HepG2 (cell line): Measurements from ENCODE around the gene FBXO11. TPM values are rescaled to one million over a fixed set of nuclear protein-coding genes. Genes with fewer than 3 reads are reported as not detected.
A peak's percentile ranks its signal among the peaks of the same experiment; 100 is the strongest.

Experiments
- CHD4 ChIP-seq: fragments of 200-600 bp; sonication (generic); IDR thresholded peaks from 2 replicates; pipeline ENCODE4 v1.7.0; 2017; ENCODE audit warnings: mild to moderate bottlenecking, low read length, borderline replicate concordance
- DZIP1 ChIP-seq: sonication (generic); formaldehyde crosslinking; IDR thresholded peaks from 2 replicates; pipeline ENCODE4 v1.5.0; 2020; ENCODE audit warnings: mild to moderate bottlenecking, missing genetic modification reagents
- ISX ChIP-seq: sonication (generic); formaldehyde crosslinking; conservative IDR thresholded peaks from 2 replicates; pipeline ENCODE4 v1.5.0; 2020; ENCODE audit warnings: missing genetic modification reagents
- RCOR2 ChIP-seq: IDR thresholded peaks from 2 replicates; pipeline ENCODE4 v1.6.1; 2016; ENCODE audit warnings: missing biosample characterization, missing genetic modification reagents
- SRY ChIP-seq: sonication (generic); formaldehyde crosslinking; IDR thresholded peaks from 2 replicates; pipeline ENCODE4 v1.8.0; 2022; ENCODE audit warnings: mild to moderate bottlenecking, missing genetic modification reagents
- TERF1 ChIP-seq: sonication (generic); formaldehyde crosslinking; IDR thresholded peaks from 2 replicates; pipeline ENCODE4 v1.8.0; 2022; ENCODE audit warnings: mild to moderate bottlenecking, missing genetic modification reagents, moderate library complexity
- TRIM24 ChIP-seq: sonication (generic); formaldehyde crosslinking; IDR thresholded peaks from 2 replicates; pipeline ENCODE4 v1.8.0; 2022; ENCODE audit warnings: mild to moderate bottlenecking, missing genetic modification reagents
- polyA plus RNA-seq, 8 experiments: library from polyadenylated mRNA; depleted of rRNA in 3 of 8; stranded (reverse) in 7 of 8; unstranded in 1 of 8; fragments of >200 nt; fragmentation: Illumina TruSeq in 4 of 8; extraction: Trizol in 4 of 8; gene quantifications; 2 replicates each; pipeline versions ENCODE4 v1.2.1 to v1.2.3, GENCODE V29; 2011 to 2016; ENCODE audit warnings: low read depth in 4 of 8, missing spikeins in 1 of 8, mixed read lengths in 1 of 8; ENCODE audit not compliant: insufficient read depth in 1 of 8
- total RNA-seq, 5 experiments: library from RNA; depleted of rRNA; stranded (reverse); fragments of >200 nt; fragmentation: Illumina TruSeq; extraction: Trizol; gene quantifications; 2 replicates each; pipeline ENCODE4 v1.2.3, GENCODE V29; 2016; ENCODE audit warnings: low read depth in 1 of 5
- TF ChIP-seq, protein P1 (sequence below): sonication (generic); formaldehyde crosslinking; IDR thresholded peaks from 2 replicates; pipeline ENCODE4 v1.8.1; 2022; ENCODE audit warnings: mild to moderate bottlenecking, missing genetic modification reagents
- TF ChIP-seq, protein P2 (sequence below): sonication (generic); formaldehyde crosslinking; IDR thresholded peaks from 2 replicates; pipeline ENCODE4 v1.4.0; 2020; ENCODE audit warnings: mild to moderate bottlenecking, missing genetic modification reagents, borderline replicate concordance
- TF ChIP-seq, protein P3 (sequence below): sonication (generic); formaldehyde crosslinking; IDR thresholded peaks from 2 replicates; pipeline ENCODE4 v1.9.0; 2021; ENCODE audit warnings: missing genetic modification reagents, borderline replicate concordance
- TF ChIP-seq, protein P4 (sequence below): fragments of 450-650 bp; IDR thresholded peaks from 2 replicates; pipeline ENCODE4 v1.6.1; 2017

Gene FBXO11
- total and polyA plus RNA-seq, 2 of the 13 experiments (the other 11 are each of a cell fraction or from before 2014, with no cell fraction given), result 27.9 to 47.6 TPM

DNA sequence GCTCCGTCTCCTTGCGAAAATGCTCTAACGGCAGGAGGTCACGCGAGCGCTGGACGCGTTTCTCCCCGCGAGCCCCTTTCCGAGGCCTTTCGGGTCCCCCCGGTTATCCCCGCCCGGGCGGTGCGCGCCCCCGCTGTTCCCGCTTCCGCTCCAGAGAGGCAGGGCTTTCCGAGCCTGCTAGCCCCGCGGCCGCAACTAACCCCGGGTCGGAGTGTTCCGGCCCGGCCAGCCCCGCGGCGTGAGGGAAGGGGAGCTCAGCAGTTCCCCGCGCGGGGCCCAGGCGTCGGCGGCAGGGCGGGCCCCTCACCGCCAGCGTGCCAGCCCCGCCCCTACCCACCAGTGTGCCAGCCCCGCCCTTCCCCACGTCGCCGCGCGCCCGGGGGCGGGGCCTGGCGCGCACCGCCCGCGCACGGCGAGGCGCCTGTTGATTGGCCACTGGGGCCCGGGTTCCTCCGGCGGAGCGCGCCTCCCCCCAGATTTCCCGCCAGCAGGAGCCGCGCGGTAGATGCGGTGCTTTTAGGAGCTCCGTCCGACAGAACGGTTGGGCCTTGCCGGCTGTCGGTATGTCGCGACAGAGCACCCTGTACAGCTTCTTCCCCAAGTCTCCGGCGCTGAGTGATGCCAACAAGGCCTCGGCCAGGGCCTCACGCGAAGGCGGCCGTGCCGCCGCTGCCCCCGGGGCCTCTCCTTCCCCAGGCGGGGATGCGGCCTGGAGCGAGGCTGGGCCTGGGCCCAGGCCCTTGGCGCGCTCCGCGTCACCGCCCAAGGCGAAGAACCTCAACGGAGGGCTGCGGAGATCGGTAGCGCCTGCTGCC is 123.4 kb downstream of the FBXO11 start, which contains the start of gene MSH6 (continued):
- TF ChIP-seq, protein P1, sequence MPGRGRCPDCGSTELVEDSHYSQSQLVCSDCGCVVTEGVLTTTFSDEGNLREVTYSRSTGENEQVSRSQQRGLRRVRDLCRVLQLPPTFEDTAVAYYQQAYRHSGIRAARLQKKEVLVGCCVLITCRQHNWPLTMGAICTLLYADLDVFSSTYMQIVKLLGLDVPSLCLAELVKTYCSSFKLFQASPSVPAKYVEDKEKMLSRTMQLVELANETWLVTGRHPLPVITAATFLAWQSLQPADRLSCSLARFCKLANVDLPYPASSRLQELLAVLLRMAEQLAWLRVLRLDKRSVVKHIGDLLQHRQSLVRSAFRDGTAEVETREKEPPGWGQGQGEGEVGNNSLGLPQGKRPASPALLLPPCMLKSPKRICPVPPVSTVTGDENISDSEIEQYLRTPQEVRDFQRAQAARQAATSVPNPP, result peak; percentile 97
- TF ChIP-seq, protein P2, sequence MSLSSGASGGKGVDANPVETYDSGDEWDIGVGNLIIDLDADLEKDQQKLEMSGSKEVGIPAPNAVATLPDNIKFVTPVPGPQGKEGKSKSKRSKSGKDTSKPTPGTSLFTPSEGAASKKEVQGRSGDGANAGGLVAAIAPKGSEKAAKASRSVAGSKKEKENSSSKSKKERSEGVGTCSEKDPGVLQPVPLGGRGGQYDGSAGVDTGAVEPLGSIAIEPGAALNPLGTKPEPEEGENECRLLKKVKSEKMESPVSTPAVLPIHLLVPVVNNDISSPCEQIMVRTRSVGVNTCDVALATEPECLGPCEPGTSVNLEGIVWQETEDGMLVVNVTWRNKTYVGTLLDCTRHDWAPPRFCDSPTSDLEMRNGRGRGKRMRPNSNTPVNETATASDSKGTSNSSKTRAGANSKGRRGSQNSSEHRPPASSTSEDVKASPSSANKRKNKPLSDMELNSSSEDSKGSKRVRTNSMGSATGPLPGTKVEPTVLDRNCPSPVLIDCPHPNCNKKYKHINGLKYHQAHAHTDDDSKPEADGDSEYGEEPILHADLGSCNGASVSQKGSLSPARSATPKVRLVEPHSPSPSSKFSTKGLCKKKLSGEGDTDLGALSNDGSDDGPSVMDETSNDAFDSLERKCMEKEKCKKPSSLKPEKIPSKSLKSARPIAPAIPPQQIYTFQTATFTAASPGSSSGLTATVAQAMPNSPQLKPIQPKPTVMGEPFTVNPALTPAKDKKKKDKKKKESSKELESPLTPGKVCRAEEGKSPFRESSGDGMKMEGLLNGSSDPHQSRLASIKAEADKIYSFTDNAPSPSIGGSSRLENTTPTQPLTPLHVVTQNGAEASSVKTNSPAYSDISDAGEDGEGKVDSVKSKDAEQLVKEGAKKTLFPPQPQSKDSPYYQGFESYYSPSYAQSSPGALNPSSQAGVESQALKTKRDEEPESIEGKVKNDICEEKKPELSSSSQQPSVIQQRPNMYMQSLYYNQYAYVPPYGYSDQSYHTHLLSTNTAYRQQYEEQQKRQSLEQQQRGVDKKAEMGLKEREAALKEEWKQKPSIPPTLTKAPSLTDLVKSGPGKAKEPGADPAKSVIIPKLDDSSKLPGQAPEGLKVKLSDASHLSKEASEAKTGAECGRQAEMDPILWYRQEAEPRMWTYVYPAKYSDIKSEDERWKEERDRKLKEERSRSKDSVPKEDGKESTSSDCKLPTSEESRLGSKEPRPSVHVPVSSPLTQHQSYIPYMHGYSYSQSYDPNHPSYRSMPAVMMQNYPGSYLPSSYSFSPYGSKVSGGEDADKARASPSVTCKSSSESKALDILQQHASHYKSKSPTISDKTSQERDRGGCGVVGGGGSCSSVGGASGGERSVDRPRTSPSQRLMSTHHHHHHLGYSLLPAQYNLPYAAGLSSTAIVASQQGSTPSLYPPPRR (CRISPR knock-in tag), result no peak; the same call in 1 of the 2 replicates
- TF ChIP-seq ISX (CRISPR knock-in tag), result peak; percentile 97
- TF ChIP-seq CHD4, result no peak
- TF ChIP-seq TERF1 (CRISPR knock-in tag), result no peak
- TF ChIP-seq, protein P3, sequence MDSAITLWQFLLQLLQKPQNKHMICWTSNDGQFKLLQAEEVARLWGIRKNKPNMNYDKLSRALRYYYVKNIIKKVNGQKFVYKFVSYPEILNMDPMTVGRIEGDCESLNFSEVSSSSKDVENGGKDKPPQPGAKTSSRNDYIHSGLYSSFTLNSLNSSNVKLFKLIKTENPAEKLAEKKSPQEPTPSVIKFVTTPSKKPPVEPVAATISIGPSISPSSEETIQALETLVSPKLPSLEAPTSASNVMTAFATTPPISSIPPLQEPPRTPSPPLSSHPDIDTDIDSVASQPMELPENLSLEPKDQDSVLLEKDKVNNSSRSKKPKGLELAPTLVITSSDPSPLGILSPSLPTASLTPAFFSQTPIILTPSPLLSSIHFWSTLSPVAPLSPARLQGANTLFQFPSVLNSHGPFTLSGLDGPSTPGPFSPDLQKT (CRISPR knock-in tag), result no peak; the same call in 1 of the 2 replicates
- peak; percentile 95; the same call in 1 of the 2 replicates for TF ChIP-seq SRY
- TF ChIP-seq DZIP1 (CRISPR knock-in tag), result peak; percentile 64; the same call in 1 of the 2 replicates
- no peak for TF ChIP-seq TRIM24 (CRISPR knock-in tag)
- TF ChIP-seq, protein P4, sequence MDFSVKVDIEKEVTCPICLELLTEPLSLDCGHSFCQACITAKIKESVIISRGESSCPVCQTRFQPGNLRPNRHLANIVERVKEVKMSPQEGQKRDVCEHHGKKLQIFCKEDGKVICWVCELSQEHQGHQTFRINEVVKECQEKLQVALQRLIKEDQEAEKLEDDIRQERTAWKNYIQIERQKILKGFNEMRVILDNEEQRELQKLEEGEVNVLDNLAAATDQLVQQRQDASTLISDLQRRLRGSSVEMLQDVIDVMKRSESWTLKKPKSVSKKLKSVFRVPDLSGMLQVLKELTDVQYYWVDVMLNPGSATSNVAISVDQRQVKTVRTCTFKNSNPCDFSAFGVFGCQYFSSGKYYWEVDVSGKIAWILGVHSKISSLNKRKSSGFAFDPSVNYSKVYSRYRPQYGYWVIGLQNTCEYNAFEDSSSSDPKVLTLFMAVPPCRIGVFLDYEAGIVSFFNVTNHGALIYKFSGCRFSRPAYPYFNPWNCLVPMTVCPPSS, result no peak
- TF ChIP-seq RCOR2 (CRISPR knock-in tag), result no peak
